Activated gamma-delta T cell treated with anti-CD3 and anti-CD28 coated beads, Interleukin-2, amount 50 U/mL, for 16 hours (primary cell): ENCODE measurements around the gene SUGP2.

Experiments used
- DNase-seq: peaks from one replicate; pipeline ENCODE4 v3.0.0-alpha.2; 2020; ENCODE audit warnings: low read depth

Gene SUGP2

GRCh38 chr19:18951721-18952281, 81.5 kb downstream of the SUGP2 start:
- no peak for DNase-seq

- DNase-seq, result no peak
These were observed 83.5 kb downstream of the SUGP2 start for GRCh38 chr19:18949858-18950257.

GRCh38 chr19:18948976-18949356, 84.4 kb downstream of the SUGP2 start:
- no peak for DNase-seq

- DNase-seq, result no peak
These were observed 85.0 kb downstream of the SUGP2 start for GRCh38 chr19:18948075-18948975.

- no peak for DNase-seq
These were observed 86.4 kb downstream of the SUGP2 start for GRCh38 chr19:18946918-18947317.

GRCh38 chr19:18946335-18946734, 87.0 kb downstream of the SUGP2 start:
- no peak for DNase-seq

GRCh38 chr19:18945297-18945696, 88.0 kb downstream of the SUGP2 start:
- DNase-seq, result no peak

- no peak for DNase-seq
These were observed 89.9 kb downstream of the SUGP2 start for GRCh38 chr19:18943465-18943864.

- no peak for DNase-seq
These were observed 90.6 kb downstream of the SUGP2 start for GRCh38 chr19:18942692-18943091.

- DNase-seq, result no peak
These were observed 91.5 kb downstream of the SUGP2 start for GRCh38 chr19:18941628-18942354.
